ENCODE data around the gene FGD6.

Gene FGD6

GRCh38 chr12:95057424-95057823 lies 159.8 kb downstream of the FGD6 start:
- no peaks in the 10 kb centered on the region for H3K27me3 ChIP-seq
- no peak overlapping the region for H3K27ac ChIP-seq
- TF ChIP-seq CTCF (IDR thresholded peaks at IDR 0.05): no peak
- H3K4me1 ChIP-seq (ENCODE audit: control insufficient read depth in 1 of 2, insufficient read depth in 1 of 2, low read depth in 1 of 2, low read length in 1 of 2): no peaks in the 10 kb centered on the region
- H3K36me3 ChIP-seq: peaks cover 65% of the 10 kb centered on the region
- no peaks in the 10 kb centered on the region for H3K9me3 ChIP-seq
- H3K4me3 ChIP-seq (ENCODE audit: low read depth in 1 of 2, low read length in 1 of 2): no peak overlapping the region

- Histone ChIP-seq H3K36me3 (peaks cover 62% of the 10 kb centered on the region), H3K9me3 (no peaks in the 10 kb centered on the region), H3K4me1 (ENCODE audit: control insufficient read depth in 1 of 2, insufficient read depth in 1 of 2, low read depth in 1 of 2, low read length in 1 of 2) (no peaks in the 10 kb centered on the region), H3K4me3 (ENCODE audit: low read depth in 1 of 2, low read length in 1 of 2) (no peak overlapping the region), H3K27me3 (no peaks in the 10 kb centered on the region), H3K27ac (no peak overlapping the region)
- no peak for TF ChIP-seq CTCF (IDR thresholded peaks at IDR 0.05)
Measured at GRCh38 chr12:95055057-95055456, 162.2 kb downstream of the FGD6 start.

GRCh38 chr12:95054206-95054605 lies 163.1 kb downstream of the FGD6 start:
- no peaks in the 10 kb centered on the region for H3K27me3 ChIP-seq
- no peaks in the 10 kb centered on the region for H3K9me3 ChIP-seq
- TF ChIP-seq CTCF (IDR thresholded peaks at IDR 0.05): no peak
- H3K4me1 ChIP-seq (ENCODE audit: control insufficient read depth in 1 of 2, insufficient read depth in 1 of 2, low read depth in 1 of 2, low read length in 1 of 2): no peaks in the 10 kb centered on the region
- H3K27ac ChIP-seq: no peak overlapping the region
- no peak overlapping the region for H3K4me3 ChIP-seq (ENCODE audit: low read depth in 1 of 2, low read length in 1 of 2)
- H3K36me3 ChIP-seq: peaks cover 66% of the 10 kb centered on the region

GRCh38 chr12:95051241-95051640 lies 166.0 kb downstream of the FGD6 start:
- Histone ChIP-seq H3K27ac (no peak overlapping the region), H3K36me3 (peaks cover 62% of the 10 kb centered on the region), H3K4me1 (ENCODE audit: control insufficient read depth in 1 of 2, insufficient read depth in 1 of 2, low read depth in 1 of 2, low read length in 1 of 2) (no peaks in the 10 kb centered on the region), H3K4me3 (ENCODE audit: low read depth in 1 of 2, low read length in 1 of 2) (no peak overlapping the region), H3K27me3 (no peaks in the 10 kb centered on the region), H3K9me3 (no peaks in the 10 kb centered on the region)
- no peak for TF ChIP-seq CTCF (IDR thresholded peaks at IDR 0.05)

- no peaks in the 10 kb centered on the region for H3K9me3 ChIP-seq
- H3K4me1 ChIP-seq (ENCODE audit: control insufficient read depth in 1 of 2, insufficient read depth in 1 of 2, low read depth in 1 of 2, low read length in 1 of 2): no peaks in the 10 kb centered on the region
- peaks cover 38% of the 10 kb centered on the region for H3K36me3 ChIP-seq
Measured at GRCh38 chr12:95037906-95038305, 179.4 kb downstream of the FGD6 start.

More at GRCh38 chr12:95037906-95038305, 179.4 kb downstream of the FGD6 start:
- no peak for TF ChIP-seq CTCF (IDR thresholded peaks at IDR 0.05)
- Histone ChIP-seq H3K27me3 (no peaks in the 10 kb centered on the region), H3K27ac (no peak overlapping the region), H3K4me3 (ENCODE audit: low read depth in 1 of 2, low read length in 1 of 2) (no peak overlapping the region)

All from neutrophil (primary cell).